HG03442 (cell line): ENCODE data around the gene KCP.

Source experiments
- ATAC-seq: cut with Tn5 transposase; IDR thresholded peaks from one replicate; pipeline ENCODE4 v1.9.1; 2021; ENCODE audit warnings: mild to moderate bottlenecking, moderate library complexity; ENCODE audit not compliant: unreplicated experiment

KCP gene

GRCh38 chr7:128876586-128876977, 33.9 kb downstream of the KCP start:
- ATAC-seq = no peak

DNA sequence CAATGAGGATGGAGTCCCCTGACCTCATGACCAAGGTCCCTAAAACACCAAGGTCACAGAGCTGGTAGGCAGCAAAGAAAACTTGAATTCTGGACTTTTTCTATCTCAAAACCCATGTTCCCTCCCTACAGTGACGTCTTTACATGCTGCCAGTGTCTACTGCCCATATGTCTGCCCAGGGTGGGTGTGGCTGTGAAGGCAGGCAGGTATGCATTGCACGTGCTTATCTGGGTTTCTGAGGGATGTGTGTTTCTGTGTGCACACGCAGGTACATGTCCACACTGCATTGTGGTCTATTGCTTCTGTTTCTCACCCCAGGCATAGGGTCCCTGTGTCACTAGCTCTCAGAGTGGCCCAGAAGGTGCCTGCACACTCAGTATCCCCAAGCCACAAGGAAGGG, 34.4 kb downstream of the KCP start:
- ATAC-seq = no peak

DNA sequence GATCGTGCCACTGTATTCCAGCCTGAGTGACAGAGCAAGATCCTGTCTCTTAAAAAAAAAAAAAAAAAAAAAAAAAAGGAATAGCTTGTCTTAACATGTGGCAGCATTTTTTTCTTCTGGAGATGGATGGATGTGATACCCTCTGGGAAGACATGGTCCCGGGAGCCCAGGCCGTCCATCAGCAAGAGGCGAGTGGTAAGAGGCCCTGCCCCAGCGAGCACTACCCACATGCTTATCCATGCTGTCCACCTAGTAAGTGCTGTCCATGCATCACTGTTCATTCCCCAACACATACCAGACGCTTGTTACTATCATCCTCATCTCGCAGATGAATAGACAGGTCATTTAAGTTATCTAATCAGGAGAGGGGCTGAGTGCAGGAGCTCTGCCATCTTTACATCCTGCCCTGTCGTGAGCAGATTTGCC, 35.0 kb downstream of the KCP start:
- no peak for ATAC-seq

GRCh38 chr7:128874140-128875031, 36.1 kb downstream of the KCP start:
- no peak for ATAC-seq

GRCh38 chr7:128873234-128873633, 37.3 kb downstream of the KCP start:
- no peak for ATAC-seq

GRCh38 chr7:128872394-128872824, 38.1 kb downstream of the KCP start:
- ATAC-seq = no peak

DNA sequence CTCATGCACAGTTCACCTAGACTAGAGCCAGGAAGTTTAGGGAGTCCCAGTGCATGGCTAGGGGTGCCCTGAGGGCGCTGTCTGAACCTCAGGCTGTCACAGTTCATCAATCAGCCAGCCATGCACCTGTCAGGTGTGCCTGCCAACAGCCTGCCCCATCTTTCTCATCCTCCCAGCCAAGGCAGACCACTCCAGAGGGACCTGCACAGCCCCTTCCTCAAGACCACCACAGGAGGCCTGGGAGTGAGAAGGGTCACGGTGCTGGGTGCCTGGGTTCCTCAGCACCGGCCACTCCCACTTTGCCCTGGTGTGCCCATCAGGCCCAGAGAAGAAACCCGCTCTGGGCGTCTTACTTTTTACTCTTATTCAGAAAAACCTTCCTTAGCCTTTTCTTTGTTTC, 39.5 kb downstream of the KCP start:
- ATAC-seq = no peak

GRCh38 chr7:128869944-128870285, 40.6 kb downstream of the KCP start:
- peak; percentile 12 for ATAC-seq

GRCh38 chr7:128869138-128869943, 41.2 kb downstream of the KCP start:
- peak; percentile 65 for ATAC-seq

DNA sequence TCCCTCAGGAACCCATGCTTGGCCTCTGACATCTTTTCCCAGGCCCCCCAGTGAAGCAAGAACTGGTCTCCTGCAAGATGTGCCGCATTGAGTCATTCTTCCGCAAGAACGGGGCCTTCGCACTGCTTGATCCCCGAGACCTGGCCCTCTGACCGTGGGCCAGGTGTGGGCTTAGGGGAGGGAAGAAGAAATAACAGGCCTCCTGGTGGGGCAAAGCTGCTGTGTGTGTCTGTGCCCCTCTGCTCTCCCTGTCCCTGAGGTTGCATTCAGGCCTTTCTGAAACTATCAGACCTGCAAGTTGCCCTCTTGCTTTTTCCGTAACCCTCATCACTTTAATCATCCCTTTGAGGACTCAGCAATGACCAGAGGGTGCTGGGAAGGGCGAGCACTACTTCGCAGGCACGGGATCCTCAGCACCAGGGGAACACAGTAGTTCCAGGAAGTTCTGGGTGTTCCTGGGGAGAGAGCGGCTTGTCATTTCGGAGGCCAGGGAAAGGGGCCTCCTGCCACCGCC, 41.8 kb downstream of the KCP start:
- no peak for ATAC-seq

GRCh38 chr7:128867842-128868623, 42.5 kb downstream of the KCP start:
- no peak for ATAC-seq

DNA sequence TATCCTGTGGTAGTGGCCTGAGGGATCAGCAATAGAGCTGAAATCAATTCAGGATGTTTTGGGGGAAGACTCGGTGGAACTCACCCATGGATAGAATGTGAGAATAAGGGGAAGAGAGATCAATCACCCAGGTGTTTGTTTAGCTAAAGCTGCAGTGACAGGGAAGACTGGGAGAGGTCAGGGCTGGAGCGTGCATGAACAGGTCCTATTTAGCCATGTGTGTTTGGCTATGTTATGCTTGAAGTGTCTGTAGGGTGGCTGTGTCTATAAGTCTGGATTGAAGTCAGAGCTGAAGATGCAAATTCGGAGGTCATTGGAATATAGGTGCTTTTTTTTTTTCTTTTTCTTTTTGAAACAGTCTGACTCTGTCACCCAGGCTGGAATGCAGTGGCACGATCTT, 43.3 kb downstream of the KCP start:
- ATAC-seq = no peak

- no peak for ATAC-seq
Measured at GRCh38 chr7:128865996-128866877, 44.3 kb downstream of the KCP start.

GRCh38 chr7:128865303-128865702, 45.2 kb downstream of the KCP start:
- ATAC-seq = no peak

GRCh38 chr7:128863433-128863989, 47.0 kb downstream of the KCP start:
- peak; percentile 37 for ATAC-seq

GRCh38 chr7:128862571-128863432, 47.7 kb downstream of the KCP start, which contains the start of gene ATP6V1F:
TSS of gene ATP6V1F (plus strand) at chr7:128862856. CDS start at chr7:128862905, 49 bp downstream.
- peak; percentile 77 for ATAC-seq

- ATAC-seq = no peak
Measured at GRCh38 chr7:128861957-128862570, 48.4 kb downstream of the KCP start.
